SW480 (cell line): Measurements from ENCODE around the gene PSME2.

Experiments
- DNase-seq: peaks from one replicate; pipeline ENCODE4 v3.0.0-alpha.2; 2016; ENCODE audit warnings: low spot score

The PSME2 gene, protein sequence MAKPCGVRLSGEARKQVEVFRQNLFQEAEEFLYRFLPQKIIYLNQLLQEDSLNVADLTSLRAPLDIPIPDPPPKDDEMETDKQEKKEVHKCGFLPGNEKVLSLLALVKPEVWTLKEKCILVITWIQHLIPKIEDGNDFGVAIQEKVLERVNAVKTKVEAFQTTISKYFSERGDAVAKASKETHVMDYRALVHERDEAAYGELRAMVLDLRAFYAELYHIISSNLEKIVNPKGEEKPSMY

DNA sequence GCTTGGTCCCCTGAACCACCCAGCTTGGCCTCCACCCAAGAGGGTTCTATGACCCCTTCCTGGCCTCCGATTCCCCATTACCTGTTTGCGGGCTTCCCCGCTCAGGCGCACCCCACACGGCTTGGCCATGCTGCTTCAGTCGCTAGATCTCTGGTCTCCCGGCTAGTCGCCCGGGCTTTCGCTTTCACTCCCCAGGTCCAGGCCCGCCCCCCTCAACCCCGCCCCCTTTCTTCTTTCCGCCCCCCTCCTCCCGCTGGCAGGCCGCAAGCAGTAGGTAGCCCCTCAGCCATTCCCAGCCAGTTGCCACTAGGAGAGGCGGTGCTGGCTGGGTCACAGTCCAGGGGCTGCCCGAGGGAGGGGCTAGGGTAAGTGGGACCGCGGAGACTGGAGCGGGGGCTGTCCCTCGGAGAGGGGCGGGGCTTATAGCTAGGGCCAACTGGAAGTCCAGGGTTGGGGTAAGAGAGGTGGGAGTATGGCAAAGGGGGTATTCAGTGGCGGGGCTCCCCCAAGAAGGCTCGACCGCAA, at the start of gene PSME2:
PSME2 (minus strand) TSS at position 158 of the 525 bp plus-strand sequence; CDS start at position 129, 29 bp downstream.
- peak; percentile 97 for DNase-seq

DNA sequence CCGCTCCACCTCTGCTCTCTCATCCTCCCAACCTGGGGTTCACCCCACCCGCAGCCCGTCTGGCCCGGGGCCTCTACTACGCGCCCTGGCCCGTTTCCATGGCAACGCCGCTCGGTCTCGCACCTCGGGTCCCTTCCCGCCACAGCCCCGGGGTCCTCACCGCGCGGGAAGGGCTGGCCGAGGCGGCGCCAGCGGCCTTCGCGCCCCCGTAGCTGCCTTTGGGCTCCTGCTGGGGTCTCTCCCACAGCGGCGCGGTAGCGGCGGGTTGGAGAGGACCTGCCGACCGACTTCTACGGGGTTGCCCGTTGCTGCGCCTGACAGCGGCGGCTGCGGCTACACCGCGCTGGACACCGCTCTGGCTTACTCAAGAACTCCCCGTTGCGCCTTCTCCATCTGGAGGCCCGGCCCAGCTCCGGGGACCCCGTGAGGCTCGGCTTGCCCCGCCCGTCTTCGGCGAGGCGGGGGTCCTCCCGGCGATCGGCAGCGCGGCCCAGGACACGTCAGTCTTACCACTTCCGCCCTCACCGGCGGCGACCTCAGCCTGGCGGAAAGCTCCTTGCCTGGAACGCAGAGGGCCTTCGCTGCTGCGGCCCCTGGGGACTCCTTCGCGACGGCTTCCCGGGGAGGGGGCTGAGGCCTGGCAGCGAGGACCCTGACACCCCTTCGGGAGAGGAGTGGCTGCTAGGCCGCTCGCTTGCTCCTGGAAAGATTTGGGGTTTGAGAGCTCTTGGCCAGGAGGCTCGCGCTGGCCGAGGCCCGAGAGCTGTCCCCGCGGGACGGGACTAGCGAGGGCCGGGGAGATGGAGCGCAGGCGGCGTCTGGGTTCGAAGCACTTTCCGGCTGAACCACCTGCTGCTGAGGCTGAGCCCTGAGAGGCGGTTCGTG, 49.0 kb upstream of the PSME2 start, which contains the start of gene TM9SF1:
TM9SF1 (minus strand) TSS at position 256 of the 885 bp plus-strand sequence. CDS start 422 bp downstream, outside the sequence.
- peak; percentile 87 for DNase-seq

DNA sequence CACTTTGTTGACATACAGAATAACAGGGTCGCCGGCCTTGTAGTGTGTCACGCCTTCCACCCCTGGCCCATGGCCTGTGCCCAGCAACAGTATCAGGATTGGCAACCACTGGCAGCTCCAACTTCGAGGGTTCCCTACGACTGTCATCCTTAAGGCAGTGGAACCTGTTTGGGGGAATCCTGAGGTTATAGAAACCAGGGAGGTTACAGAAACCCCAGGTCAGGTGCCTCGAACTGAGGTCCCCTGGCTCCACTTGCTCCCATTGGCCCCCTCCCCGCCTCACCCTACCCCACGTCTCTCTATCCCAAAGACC, 48.4 kb upstream of the PSME2 start:
- no peak for DNase-seq

DNA sequence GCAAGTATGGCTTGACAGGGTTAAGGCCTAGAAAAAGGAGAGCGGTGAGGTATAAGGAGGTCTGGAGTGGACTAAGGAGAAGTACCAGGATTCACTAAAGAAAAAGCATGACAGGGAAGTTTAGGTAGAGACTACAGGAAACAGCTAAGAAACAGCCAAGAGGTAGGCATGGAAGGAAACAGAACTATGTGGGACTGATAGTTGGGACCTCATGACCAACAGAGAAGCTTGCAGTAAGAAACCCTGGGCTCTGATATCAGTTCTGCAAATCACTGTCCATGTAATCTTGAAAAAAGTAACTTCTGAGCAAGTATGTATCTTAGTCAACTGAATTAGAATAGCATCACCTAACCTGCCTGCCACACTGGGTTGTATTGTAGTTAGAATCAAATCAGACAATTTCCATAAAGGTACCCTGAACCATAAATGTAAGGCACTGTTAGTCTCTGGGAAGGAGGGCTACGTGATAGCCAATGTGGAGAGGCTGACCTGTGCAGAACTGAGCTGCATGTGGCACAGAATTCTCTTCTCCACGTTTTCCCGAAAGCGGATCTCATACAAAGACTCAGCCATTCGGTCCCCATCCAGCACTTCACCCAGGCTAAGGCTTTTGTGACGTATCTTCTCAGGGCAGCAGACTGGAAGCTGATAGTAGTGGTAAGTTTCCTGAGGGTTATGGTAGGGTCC, 47.9 kb upstream of the PSME2 start:
- no peak for DNase-seq

DNA sequence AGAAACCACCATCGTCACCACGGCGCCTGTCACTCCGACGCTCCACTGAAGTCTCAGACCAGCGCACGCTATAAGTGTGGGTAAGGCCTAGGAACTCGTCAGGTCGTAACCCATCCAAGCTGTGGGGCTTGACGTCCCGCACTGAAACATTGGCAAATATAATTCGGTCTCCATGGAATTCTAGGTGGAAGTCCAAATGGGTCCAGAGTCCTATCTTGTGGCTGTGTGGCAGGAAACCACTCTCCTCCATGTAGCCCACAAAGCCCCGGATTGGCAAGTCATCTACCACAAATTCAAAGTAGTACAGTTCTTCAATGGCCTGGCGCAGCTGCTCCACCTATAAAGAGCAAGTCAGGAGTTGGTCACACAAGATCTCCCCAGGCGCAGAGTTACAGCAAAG, 46.5 kb upstream of the PSME2 start:
- DNase-seq = no peak

DNA sequence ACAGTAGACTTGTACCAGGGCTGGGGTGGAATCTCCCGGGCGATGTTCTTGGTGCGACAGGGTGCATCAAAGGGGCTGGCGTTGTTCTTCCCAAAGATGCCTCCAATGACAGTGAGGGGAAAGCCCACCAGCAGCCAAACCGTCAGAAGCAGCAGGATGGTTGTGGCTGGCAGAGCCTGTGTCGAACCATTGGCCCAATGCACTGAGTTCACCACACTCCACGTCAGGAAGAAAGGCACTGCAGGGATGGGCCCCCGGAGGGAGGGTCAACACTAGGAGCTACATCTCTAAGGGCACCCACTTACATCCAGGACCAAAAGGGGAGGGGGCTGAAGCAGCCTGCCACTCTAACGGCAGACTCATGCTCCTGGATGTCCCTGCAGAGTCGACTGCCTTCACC, 44.0 kb upstream of the PSME2 start:
- DNase-seq = no peak

DNA sequence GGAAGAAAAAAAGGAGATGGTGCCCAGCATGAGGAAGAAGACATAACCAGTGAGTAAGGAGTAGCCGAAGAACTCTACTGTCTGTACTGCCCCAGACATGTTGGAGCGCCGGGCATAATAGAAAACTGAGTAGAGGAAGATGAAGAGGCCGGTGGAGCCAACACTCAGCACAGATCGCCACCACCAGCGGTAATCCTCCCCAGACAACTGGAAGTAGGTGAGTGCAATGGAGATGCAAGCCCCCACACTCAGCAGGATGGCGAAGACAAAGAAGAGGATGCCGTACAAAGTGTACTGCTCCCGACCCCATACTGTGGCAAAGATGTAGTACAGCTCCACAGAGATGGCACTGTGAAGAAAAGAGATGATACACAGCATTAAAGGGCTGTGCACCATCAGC, 43.0 kb upstream of the PSME2 start:
- DNase-seq = no peak

DNA sequence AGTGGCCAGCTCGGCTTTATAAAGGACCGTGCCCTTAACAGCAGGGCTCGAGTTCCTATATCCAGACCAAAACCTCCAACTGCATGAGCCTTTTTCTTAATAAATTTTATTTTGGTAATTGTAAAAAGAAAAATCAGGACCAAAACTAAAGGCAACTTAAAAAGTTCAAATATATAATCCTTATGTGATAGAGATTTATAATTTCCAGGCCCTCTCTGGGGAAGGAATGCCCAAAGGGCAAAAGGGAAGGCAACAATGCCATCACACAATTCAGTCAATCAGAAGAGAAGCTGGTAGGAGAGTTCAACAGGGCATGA, 42.6 kb upstream of the PSME2 start:
- no peak for DNase-seq

DNA sequence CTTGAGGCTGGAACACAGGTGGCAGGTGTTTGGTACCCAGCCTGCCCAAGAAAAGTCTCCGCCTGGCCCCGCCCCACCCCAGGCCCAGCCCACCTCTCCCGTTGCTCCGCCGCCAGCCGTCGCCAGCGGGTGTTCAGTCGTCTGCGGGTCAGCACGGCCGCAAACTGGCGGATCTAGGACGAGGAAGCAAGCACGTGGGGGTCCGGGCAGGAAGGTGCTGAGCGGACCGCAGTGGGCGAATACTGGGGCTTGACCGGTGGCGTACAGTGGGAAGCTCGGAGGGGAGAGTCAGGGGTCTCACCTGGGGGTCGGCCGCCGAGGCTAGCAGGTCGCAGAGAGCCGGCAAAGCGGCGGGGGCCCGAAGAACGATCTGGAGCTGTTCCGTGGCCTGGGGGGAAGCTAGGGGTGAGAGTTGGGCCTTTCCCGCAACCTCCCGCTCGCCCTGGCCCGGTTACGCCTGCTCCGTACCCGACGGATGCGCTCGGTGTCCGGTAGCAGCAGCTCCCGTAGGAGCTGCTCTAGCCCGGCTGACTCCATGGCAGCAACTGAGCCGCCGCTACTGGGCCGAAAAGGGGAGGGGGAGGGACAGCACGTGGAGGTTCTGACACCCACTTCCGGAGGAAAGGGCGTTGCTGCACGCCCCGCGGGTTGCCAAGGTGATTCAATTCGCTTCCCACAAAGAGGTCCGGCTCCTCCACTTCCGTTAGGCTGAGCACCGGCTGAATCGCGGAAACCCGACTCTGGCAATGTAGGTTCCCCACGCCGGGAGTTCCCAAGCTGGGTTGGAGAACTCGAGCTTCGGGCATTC, 42.0 kb upstream of the PSME2 start, which contains the start of gene IPO4:
IPO4 (minus strand) TSS at position 566 of the 808 bp plus-strand sequence; CDS start at position 537, 29 bp downstream.
- DNase-seq = peak; percentile 98

DNA sequence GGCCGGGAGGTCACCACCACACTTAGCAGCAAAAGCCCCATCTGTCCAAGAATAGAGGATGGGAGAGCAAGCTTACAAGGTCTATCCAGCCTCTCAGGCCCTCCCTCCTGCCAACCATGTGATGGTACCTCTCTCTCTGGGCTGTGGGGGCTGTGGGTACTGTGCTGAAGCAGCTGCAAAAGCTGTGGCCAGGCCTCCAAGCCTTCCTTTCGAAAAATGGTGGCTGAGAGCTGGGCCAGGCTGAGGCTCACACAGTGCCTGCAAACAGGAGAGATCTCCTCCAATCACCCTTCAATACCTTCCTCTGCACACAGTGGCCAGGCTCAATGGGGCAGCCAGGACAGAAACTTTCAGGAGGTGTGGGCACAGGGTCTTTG, 41.1 kb upstream of the PSME2 start:
- DNase-seq = no peak

DNA sequence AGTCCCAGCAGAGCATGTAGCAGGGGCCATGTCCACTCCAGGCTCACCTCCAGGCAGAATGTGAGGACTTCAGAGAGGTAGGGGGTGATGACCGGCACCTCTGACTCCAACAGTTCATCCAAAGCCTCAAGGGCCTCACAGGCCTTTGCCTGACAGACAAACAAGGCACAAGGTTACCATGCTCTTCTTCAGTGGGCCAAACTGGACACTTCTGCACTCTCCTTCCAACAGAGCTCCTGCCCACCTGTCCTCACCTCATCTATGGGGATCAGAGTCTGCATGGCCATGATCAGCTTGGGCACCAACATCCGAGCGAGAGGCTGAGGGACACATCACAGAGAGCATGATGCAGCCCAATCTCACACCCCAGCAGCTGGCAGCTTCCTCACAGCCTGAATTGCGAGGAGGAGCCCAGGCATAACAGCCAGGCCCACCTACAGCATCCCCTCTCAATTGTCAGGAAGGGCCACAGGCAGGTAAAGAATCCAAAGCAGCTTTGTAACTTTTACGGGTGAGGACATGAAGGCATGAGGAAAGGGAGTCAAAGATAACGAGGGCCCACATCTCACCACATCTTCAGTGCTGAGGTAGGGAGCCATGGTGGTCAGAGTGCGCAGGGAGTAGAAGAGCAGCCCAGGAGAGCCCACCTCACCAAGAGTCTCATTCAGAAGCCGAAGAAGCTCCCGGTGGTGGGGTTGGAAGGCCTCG, 40.6 kb upstream of the PSME2 start:
- no peak for DNase-seq

DNA sequence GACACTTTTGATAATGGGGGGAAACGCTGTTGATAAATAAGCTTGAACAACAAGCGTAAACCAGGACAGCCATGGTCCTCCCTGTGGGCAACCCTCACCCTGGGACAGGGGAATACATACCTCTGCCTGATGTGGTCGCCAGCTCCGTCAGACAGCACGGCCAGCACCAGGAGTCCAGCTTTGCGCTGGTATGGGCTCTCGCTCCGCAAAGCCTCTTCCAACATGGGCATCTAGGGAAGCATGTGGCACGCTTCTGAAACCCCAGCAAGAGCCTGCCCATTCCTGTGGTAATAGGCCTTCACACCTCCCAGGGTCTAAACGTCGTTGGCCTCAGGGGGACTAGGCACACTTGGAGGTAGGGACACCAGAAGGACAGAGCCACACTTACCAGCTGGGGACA, 39.3 kb upstream of the PSME2 start:
- DNase-seq = no peak

DNA sequence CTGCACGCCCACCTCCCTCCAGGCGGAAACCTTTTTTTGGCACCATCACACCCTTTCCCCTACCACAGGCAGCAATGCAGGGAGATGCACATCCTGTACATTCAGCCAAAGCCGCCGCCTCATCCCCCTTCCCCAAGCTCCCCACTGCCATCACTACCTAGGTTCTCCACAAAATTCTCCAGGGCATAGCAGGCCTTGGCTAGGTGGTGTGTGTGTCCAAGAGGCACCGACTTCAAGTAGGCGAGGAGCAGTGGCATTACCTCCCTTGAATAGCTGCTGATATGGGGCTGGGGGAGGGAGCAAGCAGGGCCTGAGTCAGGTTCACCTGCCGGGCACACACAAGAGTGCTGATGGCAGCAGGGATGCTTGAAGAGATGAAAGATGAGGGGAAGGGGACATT, 38.6 kb upstream of the PSME2 start:
- DNase-seq = no peak

DNA sequence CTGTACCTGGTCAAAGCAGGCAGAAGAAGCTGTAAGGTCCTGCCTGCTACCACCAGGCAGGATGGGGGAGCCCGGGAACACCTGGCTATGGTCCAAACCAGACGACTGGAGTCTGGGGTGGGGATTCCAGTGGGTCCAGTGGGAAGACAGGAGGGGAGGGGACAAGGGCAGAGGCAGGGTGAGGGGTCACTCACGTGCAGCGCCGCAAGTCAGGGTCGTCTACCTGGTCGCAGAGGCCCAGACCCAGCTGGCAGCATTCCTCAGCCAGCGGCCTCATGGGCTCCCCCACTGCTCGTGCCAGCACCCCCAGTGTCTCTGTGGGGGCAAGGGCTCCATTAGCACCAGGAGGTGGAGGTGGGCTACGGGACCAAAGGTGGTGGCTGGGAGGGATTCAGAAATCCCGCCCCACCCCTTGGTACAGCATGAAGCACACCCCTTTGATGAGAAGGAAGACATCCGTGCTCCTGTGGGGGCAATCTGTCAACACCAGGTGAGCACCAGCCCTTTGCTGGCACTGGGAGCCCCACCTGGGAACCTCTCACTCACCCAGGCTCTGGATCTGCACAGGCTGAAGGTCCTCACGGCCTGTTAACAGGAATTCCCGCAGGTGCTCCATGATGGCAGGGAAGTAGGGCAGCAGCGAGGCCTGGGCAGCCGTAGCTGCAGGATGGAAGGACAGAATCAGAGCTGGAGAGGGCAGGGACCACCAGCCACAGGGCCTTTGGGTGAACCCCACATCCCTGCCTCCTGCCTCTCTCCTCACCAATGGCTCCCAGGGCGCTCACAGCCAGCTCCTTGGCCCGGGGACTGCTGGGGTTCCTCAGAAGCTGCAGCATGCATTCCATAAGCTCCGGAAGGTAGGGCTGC, 37.9 kb upstream of the PSME2 start:
- DNase-seq = no peak

DNA sequence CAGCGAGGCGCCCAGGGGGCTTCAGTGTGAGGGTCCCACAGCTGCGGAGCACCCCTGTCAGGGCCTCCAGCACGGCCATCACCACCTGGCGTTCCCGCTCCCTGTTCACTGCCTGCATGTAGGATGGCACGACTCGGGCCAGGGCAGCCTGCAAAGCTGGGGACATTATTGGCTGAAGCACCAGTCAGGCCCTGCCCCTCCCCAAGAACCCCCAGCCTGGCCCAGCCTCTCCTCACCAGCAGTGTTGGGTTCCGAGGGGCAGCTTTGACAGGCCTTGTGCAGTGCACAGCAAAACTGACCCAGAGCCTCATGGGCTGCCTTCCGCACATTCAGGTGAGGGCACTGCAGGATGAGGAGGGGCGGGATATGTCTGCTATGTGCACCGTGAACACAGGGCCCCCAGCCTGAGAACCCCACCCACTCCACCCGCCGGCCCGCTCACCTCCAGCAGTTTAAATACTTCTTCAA, 36.6 kb upstream of the PSME2 start:
- no peak for DNase-seq

DNA sequence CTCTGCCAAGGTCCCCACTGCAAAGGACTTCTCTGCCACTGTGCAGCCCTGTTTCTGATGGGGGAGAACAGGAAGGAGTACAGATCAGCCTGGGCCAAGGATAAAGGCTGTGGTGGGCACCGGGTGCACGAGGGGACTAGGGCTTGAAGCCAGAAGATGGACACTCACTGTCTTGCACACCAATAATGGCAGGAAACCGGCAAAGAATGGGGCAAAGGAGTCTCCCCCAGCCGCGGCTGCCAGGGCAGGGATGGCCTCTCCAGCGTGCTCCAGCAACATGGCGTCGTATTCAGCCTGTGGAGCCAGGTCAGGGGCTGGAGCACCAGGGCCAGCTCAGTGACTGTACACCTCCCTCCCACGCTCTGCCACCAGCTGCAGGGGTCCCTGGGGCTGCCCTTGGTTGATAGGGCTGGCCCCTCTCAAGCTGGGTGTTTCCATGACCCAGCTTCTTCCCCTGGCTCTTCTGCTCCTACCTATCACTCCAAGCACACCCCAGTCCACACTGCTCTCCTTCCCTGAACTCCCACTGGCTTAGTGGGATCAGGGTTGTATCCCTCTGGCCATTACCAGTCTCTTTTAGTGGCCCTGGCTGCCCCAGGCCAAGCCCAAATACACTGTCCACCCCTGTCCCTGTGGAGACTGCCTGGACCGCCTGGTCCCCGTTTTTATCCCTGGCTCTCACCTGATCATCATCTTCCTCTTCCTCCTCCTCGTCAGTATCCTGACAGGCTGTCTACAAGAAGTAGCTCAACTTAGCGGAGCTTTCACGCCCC, 35.9 kb upstream of the PSME2 start:
- no peak for DNase-seq

DNA sequence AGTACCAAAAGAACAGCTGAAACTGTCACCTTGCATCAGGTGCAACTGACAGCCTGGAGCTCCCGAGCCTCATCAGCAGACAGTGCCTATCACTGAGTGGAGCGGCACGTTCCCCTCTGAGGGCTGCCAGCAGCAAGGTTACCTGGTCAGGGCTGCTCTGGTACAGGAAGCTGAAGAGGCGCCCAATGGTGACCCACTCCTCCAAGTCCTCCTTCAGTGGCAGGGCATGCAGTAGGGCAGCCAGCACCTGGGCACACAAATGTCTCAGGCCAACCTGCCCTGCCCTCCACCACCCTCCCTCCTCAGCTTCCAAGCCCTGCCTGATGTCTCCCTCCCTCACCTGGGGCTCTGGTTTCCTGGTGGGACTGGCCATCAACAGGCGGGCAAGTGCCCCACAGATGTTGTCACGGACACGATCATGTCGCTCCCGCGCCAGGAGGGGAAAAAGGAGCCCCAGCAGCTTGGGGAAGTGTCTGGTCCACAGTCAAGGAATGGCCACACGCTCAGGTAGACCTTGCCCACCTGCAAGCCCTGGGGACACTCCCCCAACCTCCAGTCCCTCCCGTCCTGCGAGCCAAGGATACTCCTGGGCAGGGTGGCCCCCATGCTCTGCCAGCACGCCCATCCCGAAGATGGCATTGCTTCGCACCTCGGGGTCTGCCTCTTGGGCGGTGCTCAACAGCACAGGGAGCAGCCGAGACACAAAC, 35.1 kb upstream of the PSME2 start:
- DNase-seq = no peak

DNA sequence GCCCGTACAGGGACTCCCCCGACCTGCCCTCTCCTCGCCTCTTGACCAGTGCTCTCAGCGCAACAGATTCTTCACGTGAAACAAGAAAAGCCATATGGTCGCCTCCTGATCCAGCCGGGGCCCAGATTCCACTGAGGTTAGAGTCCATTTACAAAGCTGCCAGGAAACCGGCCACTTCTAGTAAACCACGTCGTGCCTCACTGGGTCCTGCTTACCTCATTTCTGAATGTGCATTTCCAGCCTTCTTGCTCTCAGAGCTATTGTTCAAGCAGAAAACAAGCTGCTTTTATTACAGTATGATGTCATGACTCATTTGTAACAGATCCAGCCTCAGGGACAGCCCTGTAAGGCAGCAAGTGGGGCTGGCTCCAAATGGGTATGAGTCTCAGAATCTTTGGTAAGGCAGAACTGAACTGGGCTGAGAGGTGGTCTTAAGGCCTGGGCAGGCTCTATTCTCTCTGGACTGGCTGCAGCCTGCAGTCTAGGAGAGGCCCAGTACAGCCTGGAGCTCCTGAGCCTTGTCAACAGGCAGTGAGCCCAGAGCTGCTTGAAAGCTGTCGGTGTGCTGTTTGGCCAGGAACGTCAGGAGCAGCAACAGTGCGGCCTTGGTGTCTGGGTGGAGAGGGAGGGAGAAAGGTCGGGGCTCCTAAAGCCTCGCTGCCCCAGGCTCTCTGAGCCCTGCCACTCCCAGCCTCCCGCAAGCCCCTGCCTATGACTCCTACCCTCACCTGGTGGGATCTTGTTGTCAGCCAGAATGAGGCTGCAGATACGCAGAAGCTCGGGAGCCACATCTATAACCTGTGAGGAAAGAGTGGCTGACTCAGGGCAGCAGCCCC, 33.8 kb upstream of the PSME2 start:
- no peak for DNase-seq
